Stimulated activated CD4-positive, alpha-beta T cell treated with anti-CD3 and anti-CD28 coated beads, Interleukin-12 subunit alpha, Interleukin-12 subunit beta, amount 100 ng/mL, for 4 hours (primary cell): ENCODE results near the gene ACR.

ENCODE experiments used
- DNase-seq: peaks from one replicate; pipeline ENCODE4 v3.0.0-alpha.2; 2020

The ACR gene

DNA sequence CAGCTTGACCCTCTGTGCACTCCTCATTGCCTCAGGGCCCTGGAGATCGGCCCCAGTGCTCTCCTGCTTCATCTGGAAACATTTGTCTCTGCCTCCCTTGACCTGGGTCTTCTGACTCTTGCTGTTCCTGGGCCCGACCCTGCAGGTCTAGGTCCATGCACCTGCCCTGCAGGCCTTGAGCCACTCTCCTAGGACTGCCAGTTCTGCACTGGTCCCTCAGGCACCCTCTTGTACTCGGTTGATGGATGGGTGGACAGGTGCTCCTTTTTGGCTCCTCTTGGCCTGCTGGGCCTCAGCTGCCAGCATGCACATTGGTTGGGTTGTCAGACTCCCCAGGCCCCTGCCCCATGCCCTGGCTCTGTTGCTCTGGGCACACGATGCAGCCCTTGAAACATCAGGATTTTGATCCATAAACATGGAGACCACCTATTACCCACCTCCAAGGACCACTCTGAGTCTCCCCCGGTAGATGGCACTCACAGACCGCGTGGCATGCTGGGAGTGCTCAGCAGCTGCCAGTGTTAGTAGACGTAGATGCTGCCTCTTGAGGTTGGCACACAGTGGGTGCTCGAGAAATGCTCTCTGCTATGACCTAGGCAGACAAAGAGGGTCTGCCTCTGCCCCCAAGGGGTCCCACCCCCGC lies 20.2 kb upstream of the ACR start:
- DNase-seq: no peak

DNA sequence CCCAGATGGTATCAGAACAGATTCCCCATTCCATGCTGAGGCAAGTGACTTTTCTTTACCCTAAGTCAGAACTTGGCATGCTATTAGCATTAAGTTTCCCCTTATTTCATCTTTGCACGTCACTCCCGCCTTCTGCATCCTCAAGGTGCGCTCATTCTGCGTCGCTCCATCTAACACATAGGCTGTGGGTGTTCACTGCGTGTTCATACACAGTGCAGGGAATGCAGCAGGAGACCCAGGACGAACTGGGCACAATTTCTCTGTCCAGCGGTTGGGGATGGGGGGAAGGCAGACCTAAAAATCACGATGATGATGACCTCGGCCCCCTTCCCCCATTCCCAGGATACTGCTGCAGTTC lies 19.7 kb upstream of the ACR start:
- no peak for DNase-seq

DNA sequence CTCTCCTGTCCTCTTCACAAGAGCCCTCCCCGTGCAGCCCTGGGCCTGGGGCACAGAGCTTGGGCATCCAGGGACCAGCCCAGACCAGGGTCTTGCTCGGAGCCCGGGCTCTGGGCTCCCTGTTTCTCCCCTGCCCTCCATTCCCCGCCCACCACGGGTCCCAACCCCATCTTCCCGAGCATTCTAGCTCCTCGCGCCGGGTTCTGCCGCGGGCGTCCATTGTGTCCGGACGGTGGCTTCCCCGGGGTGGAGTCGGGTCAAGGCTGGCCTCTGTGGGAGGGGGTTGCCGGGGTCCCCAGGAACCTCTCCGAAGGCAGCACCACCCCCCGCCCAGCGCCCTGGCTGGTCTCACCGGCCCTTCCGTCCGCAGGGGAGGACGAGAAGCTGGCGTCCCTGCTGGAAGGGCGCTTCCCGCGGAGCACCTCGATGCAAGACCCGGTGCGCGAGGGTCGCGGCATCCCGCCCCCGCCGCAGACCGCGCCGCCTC lies 18.1 kb upstream of the ACR start:
- no peak for DNase-seq

DNA sequence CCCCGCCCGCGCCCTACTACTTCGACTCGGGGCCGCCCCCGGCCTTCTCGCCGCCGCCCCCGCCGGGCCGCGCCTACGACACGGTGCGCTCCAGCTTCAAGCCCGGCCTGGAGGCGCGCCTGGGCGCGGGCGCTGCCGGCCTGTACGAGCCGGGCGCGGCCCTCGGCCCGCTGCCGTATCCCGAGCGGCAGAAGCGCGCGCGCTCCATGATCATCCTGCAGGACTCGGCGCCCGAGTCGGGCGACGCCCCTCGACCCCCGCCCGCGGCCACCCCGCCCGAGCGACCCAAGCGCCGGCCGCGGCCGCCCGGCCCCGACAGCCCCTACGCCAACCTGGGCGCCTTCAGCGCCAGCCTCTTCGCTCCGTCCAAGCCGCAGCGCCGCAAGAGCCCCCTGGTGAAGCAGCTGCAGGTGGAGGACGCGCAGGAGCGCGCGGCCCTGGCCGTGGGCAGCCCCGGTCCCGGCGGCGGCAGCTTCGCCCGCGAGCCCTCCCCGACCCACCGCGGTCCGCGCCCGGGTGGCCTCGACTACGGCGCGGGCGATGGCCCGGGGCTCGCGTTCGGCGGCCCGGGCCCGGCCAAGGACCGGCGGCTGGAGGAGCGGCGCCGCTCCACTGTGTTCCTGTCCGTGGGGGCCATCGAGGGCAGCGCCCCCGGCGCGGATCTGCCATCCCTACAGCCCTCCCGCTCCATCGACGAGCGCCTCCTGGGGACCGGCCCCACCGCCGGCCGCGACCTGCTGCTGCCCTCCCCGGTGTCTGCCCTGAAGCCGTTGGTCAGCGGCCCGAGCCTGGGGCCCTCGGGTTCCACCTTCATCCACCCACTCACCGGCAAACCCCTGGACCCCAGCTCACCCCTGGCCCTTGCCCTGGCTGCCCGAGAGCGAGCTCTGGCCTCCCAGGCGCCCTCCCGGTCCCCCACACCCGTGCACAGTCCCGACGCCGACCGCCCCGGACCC lies 17.4 kb upstream of the ACR start:
- DNase-seq: no peak

DNA sequence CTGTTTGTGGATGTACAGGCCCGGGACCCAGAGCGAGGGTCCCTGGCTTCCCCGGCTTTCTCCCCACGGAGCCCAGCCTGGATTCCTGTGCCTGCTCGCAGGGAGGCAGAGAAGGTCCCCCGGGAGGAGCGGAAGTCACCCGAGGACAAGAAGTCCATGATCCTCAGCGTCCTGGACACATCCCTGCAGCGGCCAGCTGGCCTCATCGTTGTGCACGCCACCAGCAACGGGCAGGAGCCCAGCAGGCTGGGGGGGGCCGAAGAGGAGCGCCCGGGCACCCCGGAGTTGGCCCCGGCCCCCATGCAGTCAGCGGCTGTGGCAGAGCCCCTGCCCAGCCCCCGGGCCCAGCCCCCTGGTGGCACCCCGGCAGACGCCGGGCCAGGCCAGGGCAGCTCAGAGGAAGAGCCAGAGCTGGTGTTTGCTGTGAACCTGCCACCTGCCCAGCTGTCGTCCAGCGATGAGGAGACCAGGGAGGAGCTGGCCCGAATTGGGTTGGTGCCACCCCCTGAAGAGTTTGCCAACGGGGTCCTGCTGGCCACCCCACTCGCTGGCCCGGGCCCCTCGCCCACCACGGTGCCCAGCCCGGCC lies 16.7 kb upstream of the ACR start:
- no peak for DNase-seq

DNA sequence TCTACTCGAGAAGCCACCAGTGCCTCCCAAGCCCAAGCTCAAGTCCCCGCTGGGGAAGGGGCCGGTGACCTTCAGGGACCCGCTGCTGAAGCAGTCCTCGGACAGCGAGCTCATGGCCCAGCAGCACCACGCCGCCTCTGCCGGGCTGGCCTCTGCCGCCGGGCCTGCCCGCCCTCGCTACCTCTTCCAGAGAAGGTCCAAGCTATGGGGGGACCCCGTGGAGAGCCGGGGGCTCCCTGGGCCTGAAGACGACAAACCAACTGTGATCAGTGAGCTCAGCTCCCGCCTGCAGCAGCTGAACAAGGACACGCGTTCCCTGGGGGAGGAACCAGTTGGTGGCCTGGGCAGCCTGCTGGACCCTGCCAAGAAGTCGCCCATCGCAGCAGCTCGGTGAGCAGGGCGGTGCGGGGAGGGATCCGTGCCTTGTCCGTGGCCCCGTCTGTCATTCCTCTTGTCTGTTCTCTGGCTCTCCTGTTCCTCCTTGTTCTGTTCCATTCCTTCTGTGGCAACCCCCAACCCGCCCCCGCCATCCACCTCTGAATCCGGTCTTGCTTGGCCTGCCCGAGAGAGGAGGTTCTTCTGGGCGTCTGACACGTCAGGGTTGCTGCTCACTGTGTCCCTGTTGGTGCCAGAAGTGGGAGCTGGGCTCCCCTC lies 15.8 kb upstream of the ACR start:
- DNase-seq: no peak

DNA sequence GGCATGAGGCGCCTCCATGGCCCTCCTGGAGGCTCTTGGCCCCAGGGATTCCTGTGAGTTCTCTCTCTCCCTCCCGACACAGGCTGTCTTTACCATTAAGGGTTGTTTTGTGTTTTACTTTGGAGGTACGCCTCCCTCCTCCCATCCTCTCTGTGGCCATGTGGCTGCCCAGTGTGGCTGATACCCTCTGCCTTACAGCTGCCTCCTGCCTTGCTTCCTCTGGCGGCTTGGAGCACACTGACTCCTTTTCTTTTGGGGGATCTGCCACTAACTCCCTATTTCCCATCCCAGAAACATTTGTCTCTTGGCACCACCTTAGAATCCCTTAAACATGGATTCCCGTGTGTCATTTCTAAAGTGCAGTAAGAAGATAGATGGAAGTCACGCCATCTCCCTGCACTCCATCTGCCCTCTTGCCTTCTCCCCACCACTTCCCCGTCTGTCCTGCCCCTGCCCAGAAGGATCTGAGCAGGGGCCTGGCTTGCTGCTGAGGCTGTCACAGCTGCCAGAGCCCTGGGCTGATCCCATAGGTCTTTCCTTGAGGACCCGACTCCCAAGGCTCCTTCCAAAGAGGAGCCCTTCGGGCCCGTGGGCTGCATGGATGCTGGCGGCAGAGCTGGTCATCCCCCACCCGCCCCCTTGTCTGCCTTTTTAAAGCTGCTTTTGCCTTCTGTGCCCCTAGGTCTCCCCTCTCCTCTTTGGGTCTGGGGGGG lies 15.1 kb upstream of the ACR start:
- DNase-seq: no peak

DNA sequence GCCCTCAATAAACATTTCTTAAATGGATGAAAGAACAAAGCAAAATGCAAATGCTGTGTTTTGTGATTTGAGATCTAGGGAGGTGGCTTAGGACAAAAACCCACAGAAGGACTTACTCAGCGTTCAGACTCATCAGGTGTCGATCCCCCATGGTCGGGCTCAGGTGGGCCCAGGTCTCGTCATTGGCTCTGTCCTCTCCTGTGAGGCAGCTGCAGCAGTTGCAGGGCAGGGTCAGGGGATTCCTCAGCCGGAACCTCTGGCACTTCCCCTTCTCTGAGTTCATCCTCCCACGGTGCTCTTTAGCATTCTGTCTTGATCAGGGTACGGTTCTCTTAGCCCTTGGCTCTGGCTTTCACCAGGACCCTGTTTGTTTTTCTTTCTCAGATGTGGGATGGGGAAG lies 14.0 kb upstream of the ACR start:
- DNase-seq: no peak

DNA sequence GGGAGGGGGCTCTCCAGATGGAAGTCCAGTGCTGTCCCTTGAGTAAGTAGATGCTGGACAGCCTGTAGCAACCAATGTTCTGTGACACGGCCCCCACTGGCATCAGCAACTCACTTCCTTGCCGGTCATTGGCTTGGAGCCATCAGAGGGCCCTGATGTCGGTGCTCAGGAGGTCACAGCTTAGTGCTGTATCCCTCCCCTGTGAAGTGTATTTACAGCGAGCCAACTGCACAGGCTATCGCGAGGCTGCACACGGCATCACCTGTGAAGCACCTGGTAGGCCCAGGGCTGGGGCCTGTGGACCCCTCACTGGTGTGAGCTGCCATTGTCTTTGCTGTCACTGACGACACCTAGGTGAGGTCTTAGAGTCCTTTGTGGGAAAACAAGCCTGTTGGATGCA lies 13.4 kb upstream of the ACR start:
- DNase-seq: no peak

DNA sequence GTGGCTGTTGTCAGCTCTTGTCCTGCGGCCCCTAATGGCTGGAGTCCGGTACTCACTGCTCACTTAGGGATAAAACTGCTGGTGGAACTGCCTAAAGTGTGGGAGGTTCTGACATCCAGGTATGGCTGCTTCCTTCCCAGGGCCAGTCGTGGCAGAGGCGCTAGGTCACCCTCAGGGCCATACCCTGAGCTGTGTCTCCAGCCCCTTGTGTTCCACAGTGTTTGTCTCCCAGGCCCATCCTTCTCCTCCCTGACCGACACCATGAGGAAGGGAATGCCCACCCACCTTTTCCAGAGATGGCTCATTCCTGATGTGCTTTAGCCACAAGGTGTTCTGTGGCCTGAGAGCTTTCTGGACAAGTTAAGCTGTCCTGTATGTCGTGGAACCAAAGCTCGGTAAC lies 12.4 kb upstream of the ACR start:
- no peak for DNase-seq

DNA sequence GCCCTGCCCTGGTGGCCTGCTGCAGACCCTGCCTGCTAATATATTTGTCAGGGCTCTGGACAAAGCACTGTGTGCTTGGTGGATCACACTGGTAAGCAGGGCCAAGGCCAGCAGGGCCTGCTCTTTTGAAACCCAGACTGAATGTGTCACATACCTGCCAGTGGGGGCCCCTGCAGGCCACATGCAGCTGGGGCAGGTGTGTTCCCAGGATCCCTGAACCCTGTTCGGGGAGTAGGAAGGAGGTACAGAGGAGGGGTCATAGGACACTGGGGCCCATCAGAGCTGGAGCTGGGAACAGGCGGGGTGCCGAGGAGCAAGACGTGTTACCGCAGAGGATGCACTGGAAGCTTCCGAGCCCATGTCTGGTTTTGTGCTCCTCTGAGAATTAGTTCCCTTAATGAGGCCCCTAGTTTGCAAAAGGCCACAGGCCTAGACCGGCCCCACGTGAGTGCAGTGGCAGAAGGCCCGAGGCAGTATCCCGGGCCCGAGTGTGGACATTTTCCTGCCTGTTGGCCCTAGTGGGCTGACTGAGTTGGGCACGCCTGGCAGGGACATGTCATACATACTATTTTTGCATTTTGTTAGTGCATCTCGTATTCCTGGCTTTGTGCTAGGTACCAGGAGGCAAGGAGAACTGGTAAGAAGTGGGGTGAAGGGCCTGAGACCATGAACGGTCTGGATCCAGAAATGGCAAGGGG lies 11.2 kb upstream of the ACR start:
- no peak for DNase-seq

DNA sequence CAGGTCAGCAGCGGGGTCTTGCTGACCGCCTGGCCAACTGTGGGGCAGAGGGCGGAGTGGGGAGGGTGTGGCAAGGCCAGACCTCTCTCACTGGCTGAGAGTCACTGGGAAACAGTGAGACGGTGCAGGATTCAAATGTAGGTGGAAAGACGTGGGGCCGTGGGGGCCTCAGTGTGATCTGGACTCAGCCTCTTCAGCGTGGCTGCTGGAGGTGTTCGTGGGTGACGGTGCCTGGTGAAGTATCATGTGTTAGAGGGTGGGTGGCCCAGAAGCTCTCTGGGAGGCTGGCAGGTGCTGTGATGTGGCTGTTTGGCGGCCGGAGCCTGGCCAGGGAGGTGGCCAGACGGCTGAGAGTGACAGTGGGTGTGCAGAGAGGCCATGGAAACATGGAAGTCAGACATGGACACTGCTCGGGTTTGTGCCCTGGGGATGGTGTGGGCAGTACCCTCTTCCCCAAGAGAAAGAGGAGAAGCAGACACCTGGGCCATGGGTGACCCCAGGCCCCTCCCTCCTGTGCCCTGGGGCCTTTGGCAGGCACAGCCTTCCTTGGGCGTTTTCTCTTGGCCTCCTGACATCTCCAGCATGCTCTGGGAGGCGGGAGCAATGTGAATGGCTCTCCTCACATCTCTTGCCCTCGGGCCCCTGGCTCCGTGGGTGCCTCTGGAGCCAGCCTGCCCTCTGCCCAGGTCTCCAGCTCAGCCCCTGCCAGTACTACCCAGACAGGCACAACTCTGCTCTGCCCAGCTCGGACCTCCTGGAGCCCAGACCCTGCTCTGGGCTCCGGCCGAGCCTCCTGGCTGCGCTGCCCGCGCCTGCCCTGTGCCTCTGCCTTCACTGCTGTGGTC lies 10.1 kb upstream of the ACR start:
- no peak for DNase-seq

DNA sequence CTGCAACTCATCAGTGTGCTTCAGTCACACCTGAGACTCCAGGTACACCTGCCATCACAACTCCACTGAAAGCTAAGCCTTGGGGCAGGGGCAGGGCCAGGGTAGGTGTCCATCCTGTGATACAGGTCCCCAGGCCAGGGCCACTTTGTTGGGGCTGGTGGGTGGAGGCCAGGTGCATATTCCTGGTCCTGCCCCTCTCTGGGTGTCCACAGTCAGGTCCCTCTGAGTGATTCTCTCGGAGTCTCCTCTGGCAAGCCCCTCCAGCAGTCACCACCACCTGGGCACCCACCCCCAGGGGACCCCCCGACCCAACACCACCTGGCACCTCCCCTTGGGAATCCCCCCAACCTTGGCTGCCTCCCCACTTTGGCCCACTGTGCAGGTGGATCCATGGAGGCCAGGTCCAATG lies 9.5 kb upstream of the ACR start:
- no peak for DNase-seq

DNA sequence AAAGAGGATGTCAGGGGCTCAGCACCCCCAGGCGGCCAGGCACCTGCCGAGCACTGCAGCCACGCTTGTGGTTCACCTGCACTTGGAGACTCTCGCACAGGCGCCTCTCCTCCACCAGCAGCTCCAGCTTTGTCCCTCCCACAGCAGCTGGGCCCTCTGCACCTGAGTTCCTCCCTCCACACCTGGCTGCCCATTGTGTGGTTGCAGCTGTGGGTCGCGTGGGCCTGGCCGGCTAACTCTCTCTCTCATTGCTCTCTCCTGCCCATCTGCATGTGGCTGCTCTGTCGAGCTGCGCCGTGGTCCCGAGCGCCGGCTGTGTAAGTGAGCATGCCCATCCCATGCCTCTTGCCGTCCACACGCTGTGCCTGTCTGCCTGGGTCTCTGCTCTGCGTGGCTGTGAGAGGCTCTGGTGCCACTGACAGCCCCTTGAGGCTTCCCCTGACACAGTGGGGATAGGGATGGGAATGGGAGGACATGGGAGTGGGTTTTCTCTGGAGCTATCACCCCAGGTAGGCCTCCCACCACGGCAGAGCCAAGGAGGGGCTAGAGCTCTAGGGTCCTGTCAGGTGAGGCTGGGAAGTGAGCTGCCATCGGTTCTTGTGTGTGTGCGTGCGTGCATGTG lies 8.5 kb upstream of the ACR start:
- DNase-seq: no peak

DNA sequence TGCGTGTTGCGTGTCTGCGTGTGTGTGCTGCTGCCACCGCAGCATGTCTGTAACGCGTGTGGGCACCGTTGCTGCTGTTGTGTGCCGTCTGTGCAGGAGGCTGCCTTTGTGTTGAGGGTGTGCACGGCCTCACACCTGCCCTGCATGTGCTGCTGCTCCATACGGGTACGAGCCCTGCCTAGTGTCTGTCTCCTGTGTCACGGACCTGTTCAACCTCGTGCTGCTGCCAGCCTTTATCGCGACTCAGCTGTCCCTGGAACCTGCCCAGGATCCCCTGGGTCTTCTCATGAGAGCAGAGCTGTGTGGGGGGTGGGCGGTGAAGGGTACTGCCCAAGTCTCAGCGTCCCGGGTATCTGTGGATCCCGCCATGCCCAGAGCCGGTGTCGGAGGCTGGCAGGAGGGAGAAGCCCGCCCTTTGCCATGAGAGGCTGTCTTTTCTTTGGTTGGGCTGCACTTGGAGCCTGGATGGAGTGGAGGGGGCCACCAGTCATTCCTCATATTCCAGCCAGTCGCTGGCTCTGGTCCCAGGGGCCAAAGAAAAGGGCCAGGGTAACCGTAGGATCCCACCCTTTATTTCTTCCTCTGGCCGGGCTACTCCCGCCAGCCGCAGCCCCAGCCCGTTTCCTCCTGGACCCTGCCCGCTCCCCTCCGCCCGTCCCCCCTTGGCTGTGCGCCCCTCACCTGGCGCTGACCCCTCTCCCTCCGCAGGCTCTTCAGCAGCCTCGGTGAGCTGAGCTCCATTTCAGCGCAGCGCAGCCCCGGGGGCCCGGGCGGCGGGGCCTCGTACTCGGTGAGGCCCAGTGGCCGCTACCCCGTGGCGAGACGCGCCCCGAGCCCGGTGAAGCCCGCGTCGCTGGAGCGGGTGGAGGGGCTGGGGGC lies 7.8 kb upstream of the ACR start:
- no peak for DNase-seq

DNA sequence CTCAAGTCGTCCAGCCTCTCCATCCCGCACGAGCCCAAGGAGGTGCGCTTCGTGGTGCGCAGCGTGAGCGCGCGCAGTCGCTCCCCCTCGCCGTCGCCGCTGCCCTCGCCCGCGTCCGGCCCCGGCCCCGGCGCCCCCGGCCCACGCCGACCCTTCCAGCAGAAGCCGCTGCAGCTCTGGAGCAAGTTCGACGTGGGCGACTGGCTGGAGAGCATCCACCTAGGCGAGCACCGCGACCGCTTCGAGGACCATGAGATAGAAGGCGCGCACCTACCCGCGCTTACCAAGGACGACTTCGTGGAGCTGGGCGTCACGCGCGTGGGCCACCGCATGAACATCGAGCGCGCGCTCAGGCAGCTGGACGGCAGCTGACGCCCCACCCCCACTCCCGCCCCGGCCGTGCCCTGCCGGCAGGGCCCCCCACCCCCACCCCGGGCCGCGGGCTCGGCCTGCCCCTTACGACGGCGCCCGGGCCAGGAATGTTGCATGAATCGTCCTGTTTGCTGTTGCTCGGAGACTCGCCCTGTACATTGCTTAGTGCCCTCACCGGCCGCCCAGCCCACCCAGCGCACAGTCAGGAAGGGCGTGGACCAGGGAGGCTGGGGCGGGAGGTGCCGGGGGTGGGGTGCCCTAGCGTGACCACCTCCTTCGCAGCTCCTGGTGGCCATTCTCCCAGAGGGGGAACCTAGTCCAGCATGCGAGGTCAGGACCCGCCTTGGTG lies 6.9 kb upstream of the ACR start:
- no peak for DNase-seq

DNA sequence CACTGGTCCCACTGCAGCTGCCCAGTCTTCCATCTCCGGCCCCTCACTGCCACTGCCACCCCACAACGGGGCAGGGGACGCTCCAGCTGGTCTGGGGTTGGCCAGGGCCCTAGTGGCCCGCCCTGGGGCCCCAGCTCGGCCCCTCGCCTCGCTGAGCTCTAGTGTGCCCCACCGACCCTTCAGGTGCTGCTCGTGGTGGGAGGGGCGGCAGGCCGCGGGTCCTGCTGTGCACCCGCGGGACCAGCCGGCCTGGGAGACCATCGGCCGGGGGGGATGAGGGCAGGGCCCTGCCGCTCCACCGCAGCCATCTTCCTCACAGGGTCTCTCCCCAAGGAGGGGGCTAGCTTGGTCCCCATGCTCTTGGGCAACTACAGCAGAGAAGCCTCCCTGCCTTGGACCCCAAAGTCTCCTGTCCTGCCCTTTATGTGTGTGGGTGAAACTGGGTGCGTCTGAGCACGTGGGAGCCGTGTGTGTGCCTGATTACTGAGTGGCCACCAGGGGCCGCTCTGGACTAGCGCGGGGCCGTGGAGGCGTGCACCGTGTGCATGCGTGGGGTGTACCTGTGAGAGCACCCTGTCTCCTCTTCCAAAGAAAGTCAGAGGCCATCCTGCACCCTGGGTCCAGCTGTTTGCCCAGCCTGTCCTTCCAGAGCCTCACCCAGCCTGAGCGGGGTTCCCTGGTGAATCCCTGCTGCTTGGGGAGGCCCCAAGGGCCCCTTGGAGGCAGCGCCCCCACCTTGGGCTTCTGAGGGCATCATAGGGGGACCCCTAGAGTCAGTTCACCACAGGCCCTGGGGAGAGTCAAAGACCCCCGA lies 6.0 kb upstream of the ACR start:
- peak; percentile 45 for DNase-seq

DNA sequence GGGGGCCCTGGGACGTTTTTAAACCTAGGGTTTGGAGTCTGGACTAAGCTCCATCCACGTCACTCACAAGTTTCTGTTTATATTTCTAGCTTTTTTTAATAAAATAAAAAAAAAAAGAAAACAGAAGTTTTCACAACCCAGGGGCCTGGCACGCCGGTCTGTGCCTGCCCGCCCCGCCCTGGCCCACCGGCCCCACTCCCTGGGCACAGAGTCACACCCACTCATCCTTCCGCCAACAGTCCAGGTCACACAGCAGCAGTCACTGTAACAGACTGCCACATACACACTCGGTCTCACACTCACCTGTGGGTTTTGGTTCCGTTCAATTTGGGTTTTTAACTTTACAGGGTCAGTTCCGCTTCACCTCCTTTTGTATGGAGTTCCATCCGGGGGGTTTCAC lies 5.3 kb upstream of the ACR start:
- no peak for DNase-seq
